HG02938 (cell line): Measurements from ENCODE around the gene KDSR.
"Not testable (repeated sequence)": the region's sequence is repeated elsewhere in the genome, so short reads cannot be mapped to it uniquely, and the experiment has no call there.

Experiments
- ATAC-seq: cut with Tn5 transposase; IDR thresholded peaks from one replicate; pipeline ENCODE4 v1.9.1; 2021; ENCODE audit warnings: mild to moderate bottlenecking, moderate library complexity; ENCODE audit not compliant: unreplicated experiment

Gene KDSR

DNA sequence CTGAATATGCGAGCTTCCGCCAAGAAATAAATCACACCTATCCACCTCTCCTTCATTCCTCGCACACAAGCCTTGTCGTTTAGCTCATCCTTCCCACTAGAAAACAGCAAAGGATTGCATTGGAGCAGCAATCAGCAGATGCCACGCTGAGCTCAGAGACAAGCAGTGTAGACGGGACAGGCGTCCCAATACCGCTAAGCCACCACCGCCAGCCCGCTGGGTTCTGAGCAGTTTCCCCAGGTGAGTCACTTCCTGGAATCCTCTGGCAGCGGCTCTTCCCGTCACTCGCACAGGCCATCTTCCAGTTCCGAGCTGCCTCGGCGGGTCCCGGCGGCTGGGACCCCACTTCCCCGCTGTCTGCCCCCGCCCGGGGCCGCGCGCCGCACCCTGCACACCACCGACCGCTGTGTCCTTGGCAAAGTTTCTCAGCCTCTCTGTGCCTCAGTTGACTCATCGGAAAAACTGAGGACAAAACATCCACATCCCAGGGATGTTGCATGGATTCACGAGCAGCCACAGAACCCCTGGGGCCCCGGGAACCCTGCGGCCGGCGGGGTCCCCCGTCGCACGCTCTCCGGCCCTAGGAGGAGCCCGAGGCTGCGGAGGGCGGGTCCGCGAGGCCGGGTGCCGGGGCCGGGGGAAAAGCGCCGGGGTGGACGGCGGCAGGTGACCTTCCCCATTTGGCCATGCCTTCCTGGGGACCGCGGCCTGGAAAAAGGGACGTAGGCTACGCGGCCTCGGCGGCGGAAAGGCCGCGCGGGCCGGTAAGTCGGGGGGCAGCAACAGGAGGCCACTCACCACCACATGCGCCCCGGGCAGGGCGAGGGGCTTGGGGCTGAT lies 573 bp downstream of the KDSR start:
- ATAC-seq = peak; percentile 31

GRCh38 chr18:63365876-63366212 lies 1.2 kb downstream of the KDSR start:
- ATAC-seq = no peak

DNA sequence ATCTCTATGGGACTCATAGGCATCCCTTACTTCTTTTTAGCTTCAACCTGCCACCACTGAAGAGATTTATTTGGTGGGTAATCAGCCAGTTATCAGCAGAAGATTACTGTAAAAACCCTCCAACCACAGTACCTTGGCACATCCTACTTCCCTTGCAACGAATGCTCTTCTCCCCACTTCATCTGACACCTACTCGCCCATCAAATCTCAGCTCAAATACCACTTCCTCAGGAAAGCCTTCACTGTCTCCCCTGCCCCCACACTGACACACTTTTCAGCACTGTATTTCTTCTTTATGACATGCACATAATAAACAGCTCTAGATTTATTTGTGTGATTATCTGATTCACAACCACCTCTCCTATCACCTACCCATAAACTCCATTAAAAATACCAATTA lies 3.1 kb downstream of the KDSR start:
- no peak for ATAC-seq

DNA sequence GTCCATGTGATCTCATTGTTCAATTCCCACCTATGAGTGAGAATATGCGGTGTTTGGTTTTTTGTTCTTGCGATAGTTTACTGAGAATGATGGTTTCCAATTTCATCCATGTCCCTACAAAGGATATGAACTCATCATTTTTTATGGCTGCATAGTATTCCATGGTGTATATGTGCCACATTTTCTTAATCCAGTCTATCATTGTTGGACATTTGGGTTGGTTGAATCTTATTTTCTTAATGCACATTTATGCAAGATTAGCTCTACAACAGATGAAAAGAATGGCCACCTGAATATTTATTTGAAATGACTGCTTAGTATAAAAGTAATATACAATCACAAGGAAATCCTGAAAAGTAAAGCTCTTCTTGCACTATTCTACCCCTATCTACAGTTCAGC lies 3.6 kb downstream of the KDSR start:
- not testable (repeated sequence) for ATAC-seq

DNA sequence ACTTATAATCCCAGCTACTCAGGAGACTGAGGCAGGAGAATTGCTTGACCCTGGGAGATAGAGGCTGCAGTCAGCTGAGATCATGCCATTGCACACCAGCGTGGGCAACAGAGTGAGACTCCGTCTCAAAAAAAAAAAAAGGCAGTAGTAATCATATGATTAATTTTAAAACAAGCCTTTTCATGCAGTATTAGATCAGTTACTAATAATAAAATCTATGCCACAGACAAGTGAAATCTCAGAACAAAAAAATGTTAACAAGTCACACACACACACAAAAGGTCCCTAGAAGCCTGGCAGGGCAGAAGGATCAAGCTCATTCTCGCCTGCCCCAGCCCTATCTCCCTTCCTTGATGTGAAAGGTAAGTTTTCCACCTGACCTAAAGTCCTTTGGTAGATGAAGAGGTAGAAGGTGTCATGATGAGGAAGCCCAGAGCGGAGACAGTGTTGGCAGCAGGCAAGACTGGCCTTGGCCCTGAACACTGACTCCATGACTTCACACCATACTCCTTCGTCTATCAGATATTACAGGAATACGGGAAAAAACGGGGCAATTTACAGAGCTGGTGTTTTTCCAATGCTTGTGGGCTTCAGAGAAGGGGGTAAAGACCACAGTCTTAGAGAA lies 10.6 kb downstream of the KDSR start:
- ATAC-seq = no peak

DNA sequence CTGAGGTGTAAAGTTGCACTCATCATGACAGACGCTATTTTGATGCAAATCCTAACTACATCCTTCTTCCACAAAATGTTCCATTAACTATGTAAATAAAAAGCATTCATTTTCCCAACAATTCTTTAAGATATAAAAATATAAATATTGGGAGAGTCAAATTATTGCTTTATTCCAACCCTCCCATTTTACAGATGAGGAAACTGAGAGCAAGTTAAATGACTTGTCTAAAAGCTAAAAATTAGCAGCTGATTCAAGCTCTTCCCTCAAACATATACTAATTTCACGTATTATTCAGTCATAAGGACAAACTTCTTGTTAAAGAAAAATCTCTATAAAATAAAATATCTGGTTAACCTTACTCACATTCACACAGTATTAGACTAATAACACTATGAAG lies 16.8 kb downstream of the KDSR start:
- no peak for ATAC-seq

DNA sequence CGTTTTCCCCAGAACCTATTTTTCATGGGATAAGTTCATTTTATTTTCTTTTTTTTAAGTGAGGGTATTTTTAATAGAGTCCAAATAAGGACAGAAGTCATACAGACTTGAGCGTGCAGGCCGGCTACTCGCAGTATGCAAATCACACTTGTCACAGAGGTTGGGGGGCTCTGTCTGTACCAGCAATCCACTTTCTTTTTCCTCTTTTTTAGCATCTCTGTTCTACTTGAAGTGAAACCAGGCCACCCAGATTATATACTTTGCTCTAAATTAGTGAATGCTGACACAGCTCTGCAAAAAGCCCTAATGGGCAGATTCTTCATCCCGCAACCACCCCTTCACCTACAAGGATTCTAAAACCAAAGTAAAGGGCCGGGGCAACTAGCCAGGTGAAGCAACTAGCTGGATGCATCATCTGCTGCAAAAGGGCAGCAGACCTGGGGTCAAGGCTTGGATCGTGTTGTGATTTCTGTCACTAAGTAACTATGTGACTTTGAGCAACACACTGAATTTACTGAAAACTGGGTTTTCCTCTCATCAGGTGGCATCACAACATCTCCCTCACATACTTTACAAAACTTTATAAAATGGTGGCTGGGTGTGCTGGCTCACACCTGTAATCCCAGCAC lies 18.4 kb downstream of the KDSR start:
- no peak for ATAC-seq

DNA sequence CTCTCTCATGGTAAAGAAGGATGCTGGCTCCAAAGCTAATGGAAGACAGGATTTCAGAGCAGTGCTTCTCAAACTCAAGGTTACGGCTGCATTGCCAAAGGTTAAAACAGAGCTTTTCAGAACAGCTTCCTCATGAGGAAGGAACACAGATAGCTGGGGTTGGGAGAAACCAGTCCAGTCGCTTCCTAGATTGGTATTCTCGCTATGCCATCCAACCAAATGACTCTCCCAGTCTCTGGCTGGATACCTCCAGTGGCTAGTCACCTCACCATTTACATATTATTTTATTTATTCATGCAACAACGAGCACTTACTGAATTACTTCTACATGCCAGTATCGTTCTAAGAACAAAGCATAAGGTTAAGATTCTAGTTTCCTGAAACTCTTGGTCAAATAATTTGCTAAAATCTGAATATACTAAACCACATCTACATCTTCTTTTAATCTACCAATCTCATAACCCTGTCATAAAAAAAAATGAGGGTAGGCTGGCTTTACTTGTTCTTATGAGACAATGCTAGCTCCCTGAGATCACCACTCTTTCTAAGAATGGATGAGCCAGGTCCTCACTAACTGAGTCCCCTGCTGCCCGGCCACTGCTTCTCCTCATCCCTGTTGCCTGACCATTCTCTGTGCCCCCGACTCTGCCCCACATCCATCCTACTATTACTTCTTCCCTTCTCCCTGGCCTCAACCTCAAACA lies 20.4 kb downstream of the KDSR start:
- ATAC-seq = no peak

DNA sequence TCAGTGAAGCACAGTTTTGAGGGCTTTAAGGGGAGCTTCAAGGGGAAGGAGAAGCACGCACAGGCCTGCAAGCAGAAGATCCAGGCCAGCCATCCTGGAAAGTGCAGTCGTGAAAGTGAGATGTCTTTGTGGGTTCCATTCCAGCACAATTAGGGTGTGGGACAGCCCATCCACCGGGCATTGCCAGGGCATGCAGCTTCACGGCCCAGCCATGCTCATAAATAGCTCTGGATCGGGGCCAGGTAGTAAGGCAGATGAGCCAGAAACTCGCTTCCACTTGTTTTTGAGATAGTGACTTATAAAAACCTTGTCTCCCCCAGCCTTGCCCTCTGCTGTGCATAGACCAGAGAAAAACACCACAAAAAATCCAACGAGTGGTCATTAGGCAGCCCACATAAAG lies 21.0 kb downstream of the KDSR start:
- no peak for ATAC-seq

DNA sequence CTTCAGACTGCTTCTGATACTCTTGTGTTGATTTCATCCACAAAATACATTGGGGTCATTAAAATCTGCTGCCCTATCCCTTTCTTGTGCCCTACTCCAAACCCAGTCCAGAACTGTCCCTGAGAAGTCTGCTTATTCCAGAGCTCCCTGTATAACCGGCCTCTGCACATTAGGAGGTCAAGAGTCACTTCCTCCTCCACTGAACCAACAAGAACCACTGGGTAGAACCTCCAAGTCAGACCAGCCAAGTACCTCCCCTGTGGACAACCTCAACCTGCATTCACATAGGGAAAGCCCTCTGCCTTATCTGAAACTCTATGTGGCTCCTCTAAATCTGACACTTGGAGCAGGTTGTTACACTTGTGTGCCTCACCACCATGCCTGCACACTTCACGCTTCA lies 22.1 kb downstream of the KDSR start:
- no peak for ATAC-seq

GRCh38 chr18:63344263-63344662 lies 22.7 kb downstream of the KDSR start:
- no peak for ATAC-seq

- peak; percentile 63 for ATAC-seq
These were observed 24.8 kb downstream of the KDSR start for GRCh38 chr18:63342206-63342605.

GRCh38 chr18:63339920-63340484 lies 27.0 kb downstream of the KDSR start:
- ATAC-seq = no peak

DNA sequence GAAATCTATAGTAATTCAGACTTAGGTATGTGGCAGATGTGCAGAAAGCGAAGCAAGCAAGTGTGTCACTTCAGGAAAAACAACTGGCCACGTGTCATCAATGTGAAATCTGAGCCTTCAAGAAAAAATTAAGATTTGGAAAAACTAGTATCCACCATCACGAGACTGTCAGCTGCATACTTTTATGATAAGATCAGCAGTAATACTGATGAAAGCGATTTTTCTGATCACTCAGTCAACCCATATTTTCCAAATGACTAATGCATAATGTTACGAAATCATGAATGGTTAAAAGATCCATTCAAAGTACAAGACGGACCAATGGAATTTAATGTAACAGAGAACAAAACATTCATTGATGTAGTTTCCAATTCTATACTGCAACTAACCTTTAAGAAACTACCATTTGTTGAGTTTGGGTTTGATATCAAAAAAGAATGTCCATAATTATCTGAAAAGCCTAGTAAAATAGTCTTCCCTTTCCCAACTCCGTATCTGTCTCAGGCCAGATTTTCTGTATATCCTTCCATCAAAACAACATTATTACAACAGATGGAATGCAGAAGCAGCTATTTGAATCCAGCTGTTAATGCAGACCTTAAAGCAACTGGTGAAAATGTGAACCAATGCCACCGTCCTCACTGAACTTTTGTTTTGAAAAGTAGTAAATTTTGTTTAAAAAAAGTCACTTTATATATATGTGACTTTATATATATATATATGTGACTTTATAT lies 30.5 kb downstream of the KDSR start:
- no peak for ATAC-seq

DNA sequence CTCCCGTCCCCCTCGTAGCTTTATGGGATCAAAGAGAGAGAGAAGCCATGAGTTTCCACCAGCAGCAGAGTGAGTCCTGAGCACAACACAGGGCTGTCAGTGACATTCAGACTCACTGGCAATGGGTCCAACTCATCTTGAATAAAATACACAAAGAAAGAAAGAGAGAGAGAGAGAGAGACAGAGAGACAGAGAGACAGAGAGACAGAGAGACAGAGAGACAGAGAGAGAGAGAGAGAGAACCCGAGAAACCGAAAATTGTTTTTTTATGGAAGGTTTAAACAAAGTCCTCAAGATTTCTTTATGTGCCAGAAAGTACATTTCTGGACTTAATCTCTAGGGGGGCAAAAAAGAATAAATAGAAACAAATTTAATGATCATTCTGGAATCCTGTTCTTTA lies 35.9 kb downstream of the KDSR start:
- no peak for ATAC-seq

DNA sequence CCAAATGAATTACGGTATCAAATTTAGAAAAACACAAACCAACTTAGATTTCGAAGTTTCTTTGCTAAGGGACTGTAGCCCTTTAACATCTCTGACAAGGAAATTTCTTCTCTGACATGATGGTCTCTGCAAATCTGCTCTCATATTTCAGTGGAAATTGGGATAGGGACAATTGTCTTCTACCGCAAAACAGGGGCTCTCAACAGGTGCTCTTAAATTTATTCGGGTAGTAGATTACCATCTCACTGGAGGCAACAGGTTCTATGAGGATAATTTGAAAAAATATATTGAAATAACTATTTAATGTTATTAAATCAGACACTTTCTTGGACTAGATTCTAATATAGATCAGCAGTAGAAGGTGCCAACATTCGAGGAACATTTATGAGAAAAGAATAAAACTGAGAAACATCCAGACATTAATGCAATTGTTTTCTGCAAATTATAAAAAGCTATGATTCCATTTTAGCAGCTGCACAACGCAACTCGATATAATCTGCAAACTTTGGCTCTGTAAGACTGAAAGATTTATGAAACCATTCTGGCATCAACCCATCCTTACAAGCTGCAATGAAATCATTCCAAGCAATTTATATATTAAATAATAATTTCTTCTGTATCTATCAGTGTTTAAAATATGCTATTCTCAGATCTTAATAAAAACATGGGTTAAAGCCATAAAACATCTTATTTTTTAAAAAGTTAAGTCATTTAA lies 37.4 kb downstream of the KDSR start:
- ATAC-seq = no peak

- no peak for ATAC-seq
These were observed 41.0 kb downstream of the KDSR start for GRCh38 chr18:63326011-63326410.

GRCh38 chr18:63325086-63325686 lies 41.8 kb downstream of the KDSR start:
- ATAC-seq = no peak

DNA sequence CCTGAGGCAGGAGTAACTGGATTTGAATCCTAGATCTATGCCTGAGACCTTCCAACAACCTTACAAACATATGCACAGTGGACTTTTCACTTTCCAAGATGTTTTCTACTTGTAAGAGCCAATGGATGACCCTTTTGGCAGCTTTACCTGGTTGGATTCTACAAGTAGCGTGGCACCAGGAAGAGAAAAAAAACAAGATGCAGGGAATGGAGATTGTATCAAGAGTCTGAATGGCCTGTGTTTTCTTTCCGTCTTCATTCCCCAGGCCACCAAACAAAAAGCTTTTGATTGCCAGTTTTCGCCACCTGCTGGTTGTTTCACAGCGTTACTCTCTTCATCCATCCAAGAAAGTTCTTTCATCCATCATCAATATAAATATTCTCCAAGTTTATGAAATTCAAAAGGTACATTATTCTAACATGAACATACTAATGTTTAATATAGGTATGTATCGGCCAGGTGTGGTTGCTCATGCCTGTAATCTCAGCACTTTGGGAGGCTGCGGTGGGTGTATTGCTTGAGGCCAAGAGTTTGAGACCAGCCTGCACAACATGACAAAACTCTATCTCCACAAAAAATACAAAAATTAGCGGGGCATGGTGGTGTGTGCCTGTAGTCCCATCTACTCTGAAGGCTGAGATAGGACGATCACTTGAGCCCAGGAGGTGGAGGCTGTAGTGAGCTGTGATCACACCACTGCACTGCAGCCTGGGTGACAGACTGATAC lies 43.9 kb downstream of the KDSR start:
- no peak for ATAC-seq
